Measurements from ENCODE around the gene STX2. TPM values are rescaled to one million over a fixed set of nuclear protein-coding genes. Genes with fewer than 3 reads are reported as not detected.

Gene STX2
- total RNA-seq, 4 donors from 2014 or later = 8.1 to 22.1 (median 9.7) TPM

- peaks cover 11% of the 10 kb centered on the region for H3K27me3 ChIP-seq
- no peak overlapping the region for H3K4me3 ChIP-seq
- TF ChIP-seq POLR2A (IDR thresholded peaks at IDR 0.05) = no peak
- no peak for TF ChIP-seq POLR2AphosphoS5 (IDR thresholded peaks at IDR 0.05)
- no peak for TF ChIP-seq EP300 (IDR thresholded peaks at IDR 0.05; ENCODE audit: low read depth)
- TF ChIP-seq, protein P1, sequence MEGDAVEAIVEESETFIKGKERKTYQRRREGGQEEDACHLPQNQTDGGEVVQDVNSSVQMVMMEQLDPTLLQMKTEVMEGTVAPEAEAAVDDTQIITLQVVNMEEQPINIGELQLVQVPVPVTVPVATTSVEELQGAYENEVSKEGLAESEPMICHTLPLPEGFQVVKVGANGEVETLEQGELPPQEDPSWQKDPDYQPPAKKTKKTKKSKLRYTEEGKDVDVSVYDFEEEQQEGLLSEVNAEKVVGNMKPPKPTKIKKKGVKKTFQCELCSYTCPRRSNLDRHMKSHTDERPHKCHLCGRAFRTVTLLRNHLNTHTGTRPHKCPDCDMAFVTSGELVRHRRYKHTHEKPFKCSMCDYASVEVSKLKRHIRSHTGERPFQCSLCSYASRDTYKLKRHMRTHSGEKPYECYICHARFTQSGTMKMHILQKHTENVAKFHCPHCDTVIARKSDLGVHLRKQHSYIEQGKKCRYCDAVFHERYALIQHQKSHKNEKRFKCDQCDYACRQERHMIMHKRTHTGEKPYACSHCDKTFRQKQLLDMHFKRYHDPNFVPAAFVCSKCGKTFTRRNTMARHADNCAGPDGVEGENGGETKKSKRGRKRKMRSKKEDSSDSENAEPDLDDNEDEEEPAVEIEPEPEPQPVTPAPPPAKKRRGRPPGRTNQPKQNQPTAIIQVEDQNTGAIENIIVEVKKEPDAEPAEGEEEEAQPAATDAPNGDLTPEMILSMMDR (IDR thresholded peaks at IDR 0.05) = no peak
- 82 to 83% methylated on average over 5 to 8 of the region's 8 CpGs for WGBS, 2 donors (ENCODE audit: low coverage in 1 of 2)
- no peaks in the 10 kb centered on the region for H3K36me3 ChIP-seq
- DNase-seq = no peak
- no peaks in the 10 kb centered on the region for H3K4me1 ChIP-seq
- intact Hi-C loops (cut with DNase I; ENCODE audit: low total_unique reads) (no loop called here), in situ Hi-C loops (cut with MboI; ENCODE audit: low pct_ligation_motif_present in 1 of 4, low pct_unique_long_range_greater_than_20kb in 1 of 4, low sequenced_read_pairs in 3 of 4) (no loop called here)
- no peak overlapping the region for H3K27ac ChIP-seq
- no peaks in the 10 kb centered on the region for H3K9me3 ChIP-seq
Observed at GRCh38 chr12:130765186-130765659, 73.8 kb downstream of the STX2 start.

DNA sequence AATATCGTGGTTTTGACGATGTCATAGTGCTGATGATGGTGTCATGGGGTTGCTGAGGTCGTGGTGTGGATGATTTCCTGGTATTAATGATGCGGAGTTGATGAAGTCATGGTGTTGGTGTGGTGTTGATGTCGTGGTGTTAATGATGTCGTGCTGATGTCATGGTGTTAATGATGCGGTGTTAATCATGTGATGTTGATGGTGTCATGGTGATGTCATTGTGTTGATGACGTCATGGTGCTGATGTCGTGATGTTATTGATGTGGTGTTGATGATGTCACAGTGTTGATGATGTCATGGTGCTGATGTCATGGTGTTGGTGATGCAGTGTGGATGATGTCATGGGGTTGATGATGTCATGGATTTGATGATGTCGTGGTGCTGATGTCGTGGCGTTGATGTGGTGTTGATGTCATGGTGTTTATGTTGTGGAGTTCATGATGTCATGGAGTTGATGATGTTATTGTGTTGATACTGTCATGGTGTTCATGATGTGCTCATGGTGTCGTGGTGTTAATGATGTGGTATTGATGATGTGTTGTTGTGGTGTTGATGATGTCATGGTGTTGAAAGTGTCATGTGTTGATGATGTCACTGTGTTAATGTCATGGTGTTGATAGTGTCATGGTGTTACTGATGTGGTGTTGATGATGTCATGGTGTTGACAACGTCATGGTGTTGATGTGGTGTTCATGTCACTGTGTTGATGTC, 74.4 kb downstream of the STX2 start:
- Histone ChIP-seq H3K4me3 (no peak overlapping the region), H3K27me3 (peaks cover 11% of the 10 kb centered on the region), H3K9me3 (no peaks in the 10 kb centered on the region), H3K36me3 (no peaks in the 10 kb centered on the region), H3K27ac (no peak overlapping the region), H3K4me1 (no peaks in the 10 kb centered on the region)
- DNase-seq = no peak
- 83 to 93% methylated on average over 13 to 14 of the region's 14 CpGs for WGBS, 2 donors (ENCODE audit: low coverage in 1 of 2)
- in situ Hi-C loops (cut with MboI; ENCODE audit: low pct_ligation_motif_present in 1 of 4, low pct_unique_long_range_greater_than_20kb in 1 of 4, low sequenced_read_pairs in 3 of 4) = no loop called here
- intact Hi-C loops (cut with DNase I; ENCODE audit: low total_unique reads) = no loop called here
- TF ChIP-seq POLR2AphosphoS5 (IDR thresholded peaks at IDR 0.05) (no peak), POLR2A (IDR thresholded peaks at IDR 0.05) (no peak), EP300 (IDR thresholded peaks at IDR 0.05; ENCODE audit: low read depth) (no peak)
- TF ChIP-seq, protein P1 (IDR thresholded peaks at IDR 0.05) = no peak

GRCh38 chr12:130764073-130764472, 75.0 kb downstream of the STX2 start:
- no peaks in the 10 kb centered on the region for H3K9me3 ChIP-seq

DNA sequence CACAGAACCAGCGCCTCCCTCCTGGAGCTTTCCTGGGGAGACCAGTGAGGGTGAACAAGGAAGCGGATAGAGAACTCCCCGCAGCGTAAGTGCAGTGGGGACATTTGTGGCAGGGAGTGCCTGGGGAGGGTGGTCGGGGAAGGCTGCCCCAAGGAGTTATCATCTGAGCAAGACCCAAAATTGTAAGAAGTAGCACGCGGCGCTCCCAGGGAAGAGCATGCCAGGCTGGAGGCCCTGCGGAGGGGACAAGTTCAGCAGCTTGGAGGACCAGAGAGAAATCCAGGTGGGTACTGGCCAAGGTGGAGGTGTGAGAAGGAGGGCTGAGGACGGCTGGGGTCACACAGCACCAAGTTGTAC, 76.8 kb downstream of the STX2 start:
- intact Hi-C loops (cut with DNase I; ENCODE audit: low total_unique reads) = no loop called here
- Histone ChIP-seq H3K4me1 (no peaks in the 10 kb centered on the region), H3K9me3 (no peaks in the 10 kb centered on the region), H3K27ac (no peak overlapping the region), H3K4me3 (no peak overlapping the region), H3K36me3 (no peaks in the 10 kb centered on the region), H3K27me3 (peaks cover 11% of the 10 kb centered on the region)
- in situ Hi-C loops (cut with MboI; ENCODE audit: low pct_ligation_motif_present in 1 of 4, low pct_unique_long_range_greater_than_20kb in 1 of 4, low sequenced_read_pairs in 3 of 4) = no loop called here
- TF ChIP-seq POLR2AphosphoS5 (IDR thresholded peaks at IDR 0.05) = no peak
- no peak for DNase-seq
- 67% methylated on average over 10 of the region's 10 CpGs; no CpG with 5 or more reads in 1 of the 2 donors for WGBS, 2 donors (ENCODE audit: low coverage in 1 of 2)

More at GRCh38 chr12:130764073-130764472, 75.0 kb downstream of the STX2 start:
- WGBS, 2 donors (ENCODE audit: low coverage in 1 of 2) = 82 to 95% methylated on average over 4 of the region's 4 CpGs
- Histone ChIP-seq H3K27me3 (peaks cover 11% of the 10 kb centered on the region), H3K4me3 (no peak overlapping the region), H3K4me1 (no peaks in the 10 kb centered on the region), H3K36me3 (no peaks in the 10 kb centered on the region), H3K27ac (no peak overlapping the region)
- TF ChIP-seq POLR2A (IDR thresholded peaks at IDR 0.05) (no peak), EP300 (IDR thresholded peaks at IDR 0.05; ENCODE audit: low read depth) (no peak), POLR2AphosphoS5 (IDR thresholded peaks at IDR 0.05) (no peak)
- TF ChIP-seq, protein P1 (IDR thresholded peaks at IDR 0.05) = no peak
- intact Hi-C loops (cut with DNase I; ENCODE audit: low total_unique reads) (no loop called here), in situ Hi-C loops (cut with MboI; ENCODE audit: low pct_ligation_motif_present in 1 of 4, low pct_unique_long_range_greater_than_20kb in 1 of 4, low sequenced_read_pairs in 3 of 4) (no loop called here)
- no peak for DNase-seq
